Adipose tissue (tissue), 3 donors: ENCODE measurements around the gene GTF3A. TPM values are rescaled to one million over a fixed set of nuclear protein-coding genes. Genes with fewer than 3 reads are reported as not detected.
"Not testable (repeated sequence)": the region's sequence is repeated elsewhere in the genome, so short reads cannot be mapped to it uniquely, and the experiment has no call there.

Source experiments
- H3K27ac ChIP-seq: one replicate; pipeline ENCODE4 v1.5.1; 2013; ENCODE audit warnings: low read depth, low read length
- WGBS, 3 donors: extraction: QIAGEN DNeasy Blood & Tissue Kit; methylation state at CpG; one replicate each; pipeline ENCODE4 v1.1.7; 2013; 5-methylcytosine and 5-hydroxymethylcytosine counted together
- polyA plus RNA-seq, 3 donors: library from polyadenylated mRNA; stranded (reverse); fragments of 200-250 nt; gene quantifications; one replicate each; pipeline ENCODE4 v1.2.3, GENCODE V29; 2013
- donor health status: healthy with polysubstance abuse.
- donor health status: Bipolar disorder and iron deficiency.
- donor health status: healthy.

GTF3A gene
- 100 to 1,000 TPM in 2 of 3 donors, 10 to 100 TPM in 1; 57.2 to 182 (median 121) TPM for polyA plus RNA-seq

GRCh38 chr13:27424246-27425157 is at the start of gene GTF3A:
Gene GTF3A (plus strand): TSS chr13:27424619.
- WGBS, 3 donors, result 0 to 1% (median 1%) methylated on average over 75 to 85 of the region's 85 CpGs

GRCh38 chr13:27374650-27375049 is 49.8 kb upstream of the GTF3A start:
- no peak overlapping the region for H3K27ac ChIP-seq
- 0 to 1% (median 1%) methylated on average over 7 of the region's 7 CpGs for WGBS, 3 donors

More at GRCh38 chr13:27424246-27425157, at the start of gene GTF3A:
- peak within 1 kb of the TSS; percentile 71 for H3K27ac ChIP-seq

DNA sequence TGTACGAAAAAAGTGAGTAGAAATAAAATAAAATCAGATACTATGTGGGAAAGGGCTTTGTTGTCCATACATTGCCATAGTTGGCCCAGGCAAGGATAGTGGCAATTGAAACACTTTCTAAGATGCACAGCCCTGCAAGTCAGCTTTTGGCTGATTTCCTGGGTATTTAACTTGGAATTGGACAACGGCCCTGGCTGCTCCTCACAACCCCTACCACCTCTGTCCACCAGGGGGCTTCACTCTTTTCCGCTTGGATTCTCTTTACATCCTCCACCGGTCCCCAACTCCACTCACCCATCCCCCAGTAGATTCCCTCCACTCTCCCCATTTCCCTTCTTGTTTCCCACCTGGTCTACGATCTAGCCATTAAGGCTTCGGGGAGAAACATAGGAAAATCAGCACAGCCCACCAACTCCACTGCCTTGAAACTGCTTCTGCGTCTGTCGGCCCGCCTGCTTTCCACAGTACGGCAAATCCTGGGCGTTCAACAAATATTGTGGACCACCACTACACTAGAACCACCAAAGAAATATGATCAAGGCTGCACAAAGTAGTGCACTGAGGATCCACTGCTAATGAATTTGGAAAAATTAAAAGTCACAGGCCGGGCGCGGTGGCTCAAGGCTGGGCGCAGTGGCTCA is 48.6 kb upstream of the GTF3A start:
- WGBS, 3 donors, result 63 to 64% (median 64%) methylated on average over 15 of the region's 15 CpGs
- H3K27ac ChIP-seq, result no peak overlapping the region

DNA sequence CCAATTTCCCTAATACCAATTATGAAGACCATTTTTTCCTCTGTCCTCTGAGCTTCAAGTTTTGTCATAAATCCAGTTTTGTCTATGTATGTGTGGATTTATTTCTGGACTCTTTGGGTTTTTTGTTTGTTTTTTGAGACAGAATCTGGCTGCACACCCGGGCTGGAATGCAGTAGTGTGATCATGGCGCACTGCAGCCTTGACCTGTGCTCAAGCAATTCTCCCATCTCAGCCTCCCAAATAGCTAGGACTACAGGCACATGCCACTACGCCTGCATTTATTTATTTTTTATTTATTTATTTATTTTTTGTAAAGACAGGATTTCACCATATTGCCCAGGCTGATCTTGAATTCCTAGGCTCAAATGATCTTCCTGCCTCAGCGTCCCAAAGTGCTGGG is 45.3 kb upstream of the GTF3A start:
- WGBS, 3 donors, result 60 to 87% (median 85%) methylated on average over 4 of the region's 4 CpGs

GRCh38 chr13:27379694-27380641 is 44.5 kb upstream of the GTF3A start:
- H3K27ac ChIP-seq, result no peak overlapping the region
- 32 to 34% (median 32%) methylated on average over 14 of the region's 14 CpGs for WGBS, 3 donors

More for the DNA sequence above, 45.3 kb upstream of the GTF3A start:
- no peak overlapping the region for H3K27ac ChIP-seq

- WGBS, 3 donors, result 77 to 83% (median 83%) methylated on average over 17 of the region's 17 CpGs
- H3K27ac ChIP-seq, result no peak overlapping the region
Observed at GRCh38 chr13:27381601-27382000, 42.8 kb upstream of the GTF3A start.

GRCh38 chr13:27383104-27383921 is 41.1 kb upstream of the GTF3A start:
- 71 to 89% (median 85%) methylated on average over 22 of the region's 22 CpGs for WGBS, 3 donors
- H3K27ac ChIP-seq, result no peak overlapping the region

GRCh38 chr13:27384285-27384684 is 40.1 kb upstream of the GTF3A start:
- no peak overlapping the region for H3K27ac ChIP-seq
- 81 to 89% (median 83%) methylated on average over 4 of the region's 4 CpGs for WGBS, 3 donors

- H3K27ac ChIP-seq, result no peak overlapping the region
- 71 to 78% (median 78%) methylated on average over 2 of the region's 2 CpGs for WGBS, 3 donors
Observed at GRCh38 chr13:27388241-27388640, 36.2 kb upstream of the GTF3A start.

DNA sequence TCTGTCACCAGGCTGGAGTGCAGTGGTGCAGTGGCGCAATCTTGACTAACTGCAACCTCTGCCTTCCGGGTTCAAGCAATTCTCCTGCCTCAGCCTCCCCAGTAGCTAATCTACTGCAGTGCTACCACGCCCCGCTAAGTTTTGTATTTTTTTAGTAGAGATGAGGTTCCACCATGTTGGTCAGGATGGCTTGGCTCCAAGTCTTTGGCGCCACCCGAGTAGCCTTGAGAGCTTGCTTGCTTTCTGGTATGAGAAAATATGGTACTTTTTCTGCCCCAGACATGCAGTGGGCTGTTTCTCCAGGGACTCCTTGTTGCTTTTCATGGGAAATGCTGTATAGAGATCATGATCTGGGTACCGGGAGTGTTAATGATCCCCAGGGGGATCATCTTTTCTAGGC is 34.5 kb upstream of the GTF3A start:
- WGBS, 3 donors, result 67 to 84% (median 84%) methylated on average over 7 of the region's 7 CpGs
- no peak overlapping the region for H3K27ac ChIP-seq

DNA sequence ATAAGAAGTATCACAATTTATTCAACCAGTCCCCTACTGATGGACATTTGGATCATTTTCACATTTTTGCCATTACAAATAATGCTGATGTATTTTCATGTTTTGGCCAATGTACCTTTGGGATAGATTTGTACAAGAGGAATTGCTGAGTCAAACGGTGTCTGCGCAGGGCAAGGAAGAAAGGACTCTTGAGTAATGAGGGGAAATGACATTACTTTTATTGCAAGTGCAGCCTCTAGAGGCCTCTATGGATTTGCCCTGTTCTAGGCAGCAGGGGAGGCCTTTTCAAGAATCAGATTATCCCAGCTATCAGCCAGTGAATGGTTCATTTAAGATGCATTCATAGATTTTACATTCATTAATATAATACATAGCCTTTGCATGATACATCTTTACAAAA is 32.9 kb upstream of the GTF3A start:
- H3K27ac ChIP-seq, result no peak overlapping the region
- 25 to 67% (median 40%) methylated on average over 2 of the region's 2 CpGs for WGBS, 3 donors

DNA sequence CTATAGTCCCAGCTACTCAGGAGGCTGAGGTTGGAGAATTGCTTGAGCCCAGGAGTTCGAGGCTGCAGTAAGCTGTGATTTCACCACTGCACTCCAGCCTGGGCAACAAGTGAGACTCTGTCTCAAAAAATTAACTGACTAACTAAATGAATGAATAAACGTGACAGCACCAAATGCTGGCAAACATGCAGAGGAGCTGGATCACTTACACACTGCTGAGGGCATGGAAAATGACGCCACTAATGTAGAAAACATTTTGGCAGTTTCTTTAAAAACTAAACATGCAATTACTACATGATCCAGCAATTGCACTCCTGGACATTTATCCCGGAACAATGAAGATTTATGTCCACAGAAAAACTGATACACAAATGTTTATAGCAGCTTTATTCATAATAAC is 31.3 kb upstream of the GTF3A start:
- 71 to 78% (median 74%) methylated on average over 4 of the region's 4 CpGs for WGBS, 3 donors
- no peak overlapping the region for H3K27ac ChIP-seq

DNA sequence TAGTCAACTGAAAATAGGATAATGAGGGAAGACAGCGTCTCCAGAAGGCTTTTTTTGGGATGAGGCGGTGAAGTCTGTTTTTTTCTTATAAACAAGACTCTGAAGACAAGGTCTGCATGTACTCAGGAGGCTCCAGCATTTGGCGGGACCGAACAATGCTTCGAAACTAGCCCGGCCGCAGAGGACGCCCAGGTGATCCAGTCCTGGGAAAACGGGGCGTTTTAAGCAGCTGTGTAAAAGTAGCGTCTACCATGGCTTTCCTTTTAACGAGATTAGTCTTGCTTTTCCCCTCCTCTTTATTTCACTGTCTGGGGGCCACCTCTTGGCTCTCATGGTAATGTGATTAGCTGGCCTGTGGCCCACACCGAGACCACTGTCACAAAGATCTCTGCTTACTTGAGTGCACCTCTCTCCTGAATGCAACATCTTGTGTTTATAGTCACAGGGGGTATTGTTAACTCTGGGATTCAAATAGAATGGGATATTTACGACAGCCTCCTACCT is 29.4 kb upstream of the GTF3A start:
- WGBS, 3 donors, result 55 to 82% (median 74%) methylated on average over 14 of the region's 14 CpGs
- no peak overlapping the region for H3K27ac ChIP-seq

GRCh38 chr13:27396252-27396846 is 28.1 kb upstream of the GTF3A start:
- 74 to 85% (median 83%) methylated on average over 7 of the region's 7 CpGs for WGBS, 3 donors
- H3K27ac ChIP-seq, result no peak overlapping the region

- WGBS, 3 donors, result 67 to 83% (median 77%) methylated on average over 4 of the region's 4 CpGs
- no peak overlapping the region for H3K27ac ChIP-seq
Observed at GRCh38 chr13:27398360-27398759, 26.1 kb upstream of the GTF3A start.

GRCh38 chr13:27400405-27400804 is 24.0 kb upstream of the GTF3A start:
- WGBS, 3 donors, result 76 to 96% (median 87%) methylated on average over 6 of the region's 6 CpGs
- H3K27ac ChIP-seq, result not testable (repeated sequence)

- H3K27ac ChIP-seq, result no peak overlapping the region
- WGBS, 3 donors, result 28 to 74% (median 32%) methylated on average over 3 of the region's 3 CpGs
Observed at GRCh38 chr13:27401210-27401609, 23.2 kb upstream of the GTF3A start.
